Measurements from ENCODE around the gene PDPK1. TPM values are rescaled to one million over a fixed set of nuclear protein-coding genes. Genes with fewer than 3 reads are reported as not detected.

The PDPK1 gene
- total RNA-seq, 4 donors from 2014 or later = 30.8 to 43.1 (median 36.5) TPM

GRCh38 chr16:2591476-2592240 is 53.8 kb downstream of the PDPK1 start:
- peaks cover 0 to 9% (median 0%) of the 10 kb centered on the region in 3 donors for H3K4me1 ChIP-seq
- no peak overlapping the region for H3K27ac ChIP-seq
- WGBS, 2 donors (ENCODE audit: low coverage in 1 of 2) = 91% methylated on average over 6 to 9 of the region's 15 CpGs
- no peaks in the 10 kb centered on the region for H3K27me3 ChIP-seq
- H3K36me3 ChIP-seq = peaks cover 0 to 94% of the 10 kb centered on the region in 2 donors
- TF ChIP-seq EP300 (IDR thresholded peaks at IDR 0.05) = no peak
- no peak for TF ChIP-seq CTCF (IDR thresholded peaks at IDR 0.05)
- no peak for TF ChIP-seq POLR2A (IDR thresholded peaks at IDR 0.05)
- TF ChIP-seq POLR2AphosphoS5 (IDR thresholded peaks at IDR 0.05) = no peak
- H3K4me3 ChIP-seq = no peak overlapping the region
- H3K9me3 ChIP-seq = no peaks in the 10 kb centered on the region
- no peak for ATAC-seq

GRCh38 chr16:2592786-2593185 is 55.0 kb downstream of the PDPK1 start:
- Histone ChIP-seq H3K9me3 (no peaks in the 10 kb centered on the region), H3K27me3 (no peaks in the 10 kb centered on the region), H3K4me1 (peaks cover 0 to 9% (median 0%) of the 10 kb centered on the region in 3 donors), H3K27ac (no peak overlapping the region), H3K4me3 (no peak overlapping the region), H3K36me3 (peaks cover 0 to 94% of the 10 kb centered on the region in 2 donors)
- no peak for ATAC-seq
- WGBS, 2 donors (ENCODE audit: low coverage in 1 of 2) = 90 to 96% methylated on average over 2 to 8 of the region's 16 CpGs
- TF ChIP-seq EP300 (IDR thresholded peaks at IDR 0.05) (no peak), POLR2AphosphoS5 (IDR thresholded peaks at IDR 0.05) (no peak), POLR2A (IDR thresholded peaks at IDR 0.05) (no peak), CTCF (IDR thresholded peaks at IDR 0.05) (no peak)

GRCh38 chr16:2595393-2596205 is 57.8 kb downstream of the PDPK1 start:
- Histone ChIP-seq H3K27ac (no peak overlapping the region), H3K36me3 (peaks cover 0 to 85% of the 10 kb centered on the region in 2 donors), H3K9me3 (no peaks in the 10 kb centered on the region), H3K27me3 (no peaks in the 10 kb centered on the region), H3K4me3 (no peak overlapping the region), H3K4me1 (peaks cover 0 to 9% (median 0%) of the 10 kb centered on the region in 3 donors)
- WGBS, 2 donors (ENCODE audit: low coverage in 1 of 2) = 86 to 100% methylated on average over 2 to 19 of the region's 27 CpGs
- ATAC-seq = no peak
- TF ChIP-seq POLR2AphosphoS5 (IDR thresholded peaks at IDR 0.05) (no peak), POLR2A (IDR thresholded peaks at IDR 0.05) (no peak), EP300 (IDR thresholded peaks at IDR 0.05) (no peak), CTCF (IDR thresholded peaks at IDR 0.05) (no peak)

- Histone ChIP-seq H3K36me3 (peaks cover 0 to 76% of the 10 kb centered on the region in 2 donors), H3K4me1 (peaks cover 0 to 9% (median 0%) of the 10 kb centered on the region in 3 donors), H3K9me3 (no peaks in the 10 kb centered on the region), H3K4me3 (no peak overlapping the region), H3K27me3 (no peaks in the 10 kb centered on the region), H3K27ac (no peak overlapping the region)
- no peak for ATAC-seq
- 51 to 78% methylated on average over 4 to 5 of the region's 24 CpGs for WGBS, 2 donors (ENCODE audit: low coverage in 1 of 2)
- no peak for TF ChIP-seq EP300 (IDR thresholded peaks at IDR 0.05)
- no peak for TF ChIP-seq CTCF (IDR thresholded peaks at IDR 0.05)
- no peak for TF ChIP-seq POLR2A (IDR thresholded peaks at IDR 0.05)
- TF ChIP-seq POLR2AphosphoS5 (IDR thresholded peaks at IDR 0.05) = no peak
Observed at GRCh38 chr16:2596747-2597559, 59.1 kb downstream of the PDPK1 start.

Data from gastroesophageal sphincter (tissue), 4 donors.